Tibial artery (tissue), 4 donors: Measurements from ENCODE around the gene ANKUB1.
"Not testable (repeated sequence)": the region's sequence is repeated elsewhere in the genome, so short reads cannot be mapped to it uniquely, and the experiment has no call there.

Experiments used
- DNase-seq, 2 donors: peaks; one replicate each; pipeline ENCODE4 v3.0.0-alpha.2; 2019
- H3K27ac ChIP-seq, 2 donors: fragments of 200-600 bp; sonication (generic) in 1 of 2; 1 replicate in 1 of 2; 2 replicates in 1 of 2; pipeline ENCODE4 v1.5.1; 2018 to 2019; ENCODE audit warnings: mild to moderate bottlenecking in 1 of 2
- H3K27me3 ChIP-seq, 2 donors: fragments of 200-600 bp; sonication (generic) in 1 of 2; one replicate each; pipeline versions ENCODE4 v1.5.1 to v1.6.0; 2016 to 2019
- H3K36me3 ChIP-seq, 3 donors: fragments of 200-600 bp; sonication (generic) in 2 of 3; one replicate each; pipeline ENCODE4 v1.5.1; 2016 to 2019; ENCODE audit warnings: mild to moderate bottlenecking in 2 of 3
- H3K4me1 ChIP-seq, 4 donors: fragments of 200-600 bp; sonication (generic) in 2 of 4; 1 replicate in 3 of 4; 2 replicates in 1 of 4; pipeline ENCODE4 v1.5.1; 2016 to 2019
- H3K4me3 ChIP-seq, 2 donors: fragments of 200-600 bp; sonication (generic) in 1 of 2; 1 replicate in 1 of 2; 2 replicates in 1 of 2; pipeline ENCODE4 v1.5.1; 2018 to 2019; ENCODE audit warnings: mild to moderate bottlenecking in 2 of 2
- H3K9me3 ChIP-seq, 3 donors: fragments of 200-600 bp; sonication (generic) in 1 of 3; one replicate each; pipeline ENCODE4 v1.5.1; 2016 to 2019
- intact Hi-C: fragments of 100-400 bp; cut with DNase I; formaldehyde crosslinking; loops from one replicate; pipeline ENCODE4 v1.15.0; 2023; ENCODE audit warnings: low total_unique reads
- TF ChIP-seq, protein P1 (sequence below), 2 experiments: fragments of 200-600 bp in 1 of 2; fragments of 450-650 bp in 1 of 2; IDR thresholded peaks; one replicate each; pipeline ENCODE4 v1.5.1; 2017 to 2019; ENCODE audit warnings: antibody characterized with exemption in 2 of 2, mild to moderate bottlenecking in 1 of 2, moderate library complexity in 1 of 2

The ANKUB1 gene

DNA sequence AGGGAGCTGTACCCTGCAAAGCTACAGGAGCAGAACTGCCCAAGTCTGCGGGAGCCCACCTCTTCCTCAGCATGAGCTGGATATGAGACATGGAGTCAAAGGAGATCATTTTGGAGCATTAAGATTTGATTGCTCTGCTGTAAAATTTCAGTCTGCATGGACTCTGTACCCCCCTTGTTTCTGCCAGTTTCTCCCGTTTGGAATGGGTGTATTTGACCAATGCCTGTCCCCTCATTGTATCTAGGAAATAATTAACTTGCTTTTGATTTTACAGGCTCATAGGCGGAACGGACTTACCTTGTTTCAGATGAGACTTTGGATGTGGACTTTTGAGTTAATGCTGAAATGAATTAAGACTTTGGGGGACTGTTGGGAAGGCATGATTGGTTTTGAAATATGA lies 39.0 kb upstream of the ANKUB1 start:
- Histone ChIP-seq H3K4me3 (no peak overlapping the region), H3K4me1 (peaks cover 0 to 19% (median 2%) of the 10 kb centered on the region in 4 donors), H3K27ac (no peak overlapping the region), H3K9me3 (peaks cover 0 to 20% (median 0%) of the 10 kb centered on the region in 3 donors), H3K36me3 (no peaks in the 10 kb centered on the region), H3K27me3 (no peaks in the 10 kb centered on the region)
- no peak for DNase-seq
- intact Hi-C loops, result no loop called here
- TF ChIP-seq, protein P1, sequence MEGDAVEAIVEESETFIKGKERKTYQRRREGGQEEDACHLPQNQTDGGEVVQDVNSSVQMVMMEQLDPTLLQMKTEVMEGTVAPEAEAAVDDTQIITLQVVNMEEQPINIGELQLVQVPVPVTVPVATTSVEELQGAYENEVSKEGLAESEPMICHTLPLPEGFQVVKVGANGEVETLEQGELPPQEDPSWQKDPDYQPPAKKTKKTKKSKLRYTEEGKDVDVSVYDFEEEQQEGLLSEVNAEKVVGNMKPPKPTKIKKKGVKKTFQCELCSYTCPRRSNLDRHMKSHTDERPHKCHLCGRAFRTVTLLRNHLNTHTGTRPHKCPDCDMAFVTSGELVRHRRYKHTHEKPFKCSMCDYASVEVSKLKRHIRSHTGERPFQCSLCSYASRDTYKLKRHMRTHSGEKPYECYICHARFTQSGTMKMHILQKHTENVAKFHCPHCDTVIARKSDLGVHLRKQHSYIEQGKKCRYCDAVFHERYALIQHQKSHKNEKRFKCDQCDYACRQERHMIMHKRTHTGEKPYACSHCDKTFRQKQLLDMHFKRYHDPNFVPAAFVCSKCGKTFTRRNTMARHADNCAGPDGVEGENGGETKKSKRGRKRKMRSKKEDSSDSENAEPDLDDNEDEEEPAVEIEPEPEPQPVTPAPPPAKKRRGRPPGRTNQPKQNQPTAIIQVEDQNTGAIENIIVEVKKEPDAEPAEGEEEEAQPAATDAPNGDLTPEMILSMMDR (IDR thresholded peaks at IDR 0.05), result no peak

DNA sequence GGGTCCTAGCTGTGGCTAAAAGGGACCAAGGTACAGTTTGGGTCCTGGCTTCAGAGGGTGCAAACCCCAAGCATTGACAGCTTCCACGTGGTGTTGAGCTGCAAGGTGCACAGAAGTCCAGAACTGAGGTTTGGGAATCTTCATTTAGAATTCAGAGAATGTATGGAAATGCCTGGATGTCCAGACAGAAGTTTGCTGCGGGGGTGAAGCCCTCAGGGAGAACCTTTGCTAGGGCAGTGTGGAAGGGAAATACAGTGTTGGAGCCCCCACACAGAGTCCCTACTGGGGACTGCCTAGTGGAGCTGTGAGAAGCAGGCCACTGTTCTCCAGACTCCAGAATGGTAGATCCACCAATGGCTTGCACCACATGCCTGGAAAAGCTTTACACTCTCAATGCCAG lies 38.5 kb upstream of the ANKUB1 start:
- Histone ChIP-seq H3K4me1 (peaks cover 0 to 23% (median 4%) of the 10 kb centered on the region in 4 donors), H3K27me3 (no peaks in the 10 kb centered on the region), H3K4me3 (no peak overlapping the region), H3K9me3 (peaks cover 0 to 20% (median 0%) of the 10 kb centered on the region in 3 donors), H3K27ac (no peak overlapping the region), H3K36me3 (no peaks in the 10 kb centered on the region)
- TF ChIP-seq, protein P1 (IDR thresholded peaks at IDR 0.05), result no peak
- no peak for DNase-seq
- intact Hi-C loops, result no loop called here

DNA sequence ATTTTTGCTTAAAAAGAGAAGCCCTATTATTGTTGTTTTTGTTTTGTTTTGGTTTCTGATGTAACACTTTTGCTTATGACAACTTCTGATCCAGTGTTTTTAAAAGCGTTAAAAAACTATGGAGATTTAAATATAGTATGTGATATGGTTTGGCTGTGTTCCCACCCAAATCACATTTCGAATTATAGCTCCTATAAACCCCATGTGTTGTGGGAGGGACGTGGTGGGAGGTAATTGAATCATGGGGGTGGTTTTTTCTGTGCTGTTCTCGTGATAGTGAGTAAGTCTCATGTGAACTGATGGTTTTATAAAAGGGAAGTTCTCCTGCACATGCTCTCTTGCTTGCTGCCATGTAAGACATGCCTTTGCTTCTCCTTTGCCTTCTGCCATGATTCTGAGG lies 37.3 kb upstream of the ANKUB1 start:
- H3K36me3 ChIP-seq, DNase-seq, H3K27ac ChIP-seq, H3K27me3 ChIP-seq, H3K4me3 ChIP-seq, intact Hi-C loops: not testable (repeated sequence)
- Histone ChIP-seq H3K4me1 (peaks cover 0 to 24% (median 8%) of the 10 kb centered on the region in 4 donors), H3K9me3 (peaks cover 0 to 20% (median 0%) of the 10 kb centered on the region in 3 donors)

DNA sequence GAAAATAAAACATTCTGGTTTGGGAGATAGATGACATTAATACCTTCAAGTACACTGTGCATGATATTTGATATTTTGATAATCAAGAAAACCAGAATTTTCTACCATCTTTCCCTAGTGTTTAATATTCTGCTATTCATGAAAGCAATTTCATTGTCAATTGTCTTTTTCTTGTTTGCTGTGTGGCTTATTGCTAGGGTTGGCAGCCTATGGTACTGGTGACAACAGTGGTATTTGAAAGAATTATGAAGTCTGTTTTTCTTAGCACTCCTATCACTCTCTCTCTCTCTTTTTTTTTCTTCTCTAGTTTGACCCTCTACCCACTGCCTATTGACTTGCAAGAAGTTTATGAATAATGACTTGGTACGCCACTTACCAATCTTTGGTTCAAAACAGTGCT lies 36.0 kb upstream of the ANKUB1 start:
- TF ChIP-seq, protein P1 (IDR thresholded peaks at IDR 0.05), result no peak
- H3K27me3 ChIP-seq, result no peaks in the 10 kb centered on the region
- H3K4me1 ChIP-seq, result peaks cover 0 to 24% (median 8%) of the 10 kb centered on the region in 4 donors
- H3K36me3 ChIP-seq, result no peaks in the 10 kb centered on the region
- no peak overlapping the region for H3K27ac ChIP-seq
- H3K9me3 ChIP-seq, result peaks cover 0 to 13% (median 0%) of the 10 kb centered on the region in 3 donors
- no peak for DNase-seq
- H3K4me3 ChIP-seq, result no peak overlapping the region
- intact Hi-C loops, result no loop called here

DNA sequence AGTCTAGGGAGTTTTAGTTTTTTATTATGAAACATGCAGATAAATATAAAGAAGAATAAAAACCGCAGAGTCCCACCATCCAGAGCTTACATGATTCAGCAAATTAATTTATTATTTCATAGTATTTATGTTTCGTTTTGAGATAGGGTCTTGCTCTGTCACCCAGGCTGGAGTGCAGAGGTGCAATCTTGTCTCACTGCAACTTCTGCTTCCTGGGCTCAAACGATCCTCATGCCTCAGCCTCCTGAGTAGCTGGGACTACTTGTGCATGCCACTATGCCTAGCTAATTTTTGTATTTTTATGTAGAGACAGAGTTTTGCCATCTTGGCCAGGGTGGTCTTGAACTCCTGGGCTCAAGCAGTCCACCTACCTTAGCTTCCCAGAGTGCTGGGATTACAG lies 34.3 kb upstream of the ANKUB1 start:
- no peaks in the 10 kb centered on the region for H3K27me3 ChIP-seq
- intact Hi-C loops, result no loop called here
- H3K9me3 ChIP-seq, result peaks cover 0 to 6% (median 0%) of the 10 kb centered on the region in 3 donors
- no peak for DNase-seq
- peaks cover 0 to 24% (median 8%) of the 10 kb centered on the region in 4 donors for H3K4me1 ChIP-seq
- TF ChIP-seq, protein P1 (IDR thresholded peaks at IDR 0.05), result no peak
- no peaks in the 10 kb centered on the region for H3K36me3 ChIP-seq
- H3K4me3 ChIP-seq, result no peak overlapping the region
- H3K27ac ChIP-seq, result no peak overlapping the region

DNA sequence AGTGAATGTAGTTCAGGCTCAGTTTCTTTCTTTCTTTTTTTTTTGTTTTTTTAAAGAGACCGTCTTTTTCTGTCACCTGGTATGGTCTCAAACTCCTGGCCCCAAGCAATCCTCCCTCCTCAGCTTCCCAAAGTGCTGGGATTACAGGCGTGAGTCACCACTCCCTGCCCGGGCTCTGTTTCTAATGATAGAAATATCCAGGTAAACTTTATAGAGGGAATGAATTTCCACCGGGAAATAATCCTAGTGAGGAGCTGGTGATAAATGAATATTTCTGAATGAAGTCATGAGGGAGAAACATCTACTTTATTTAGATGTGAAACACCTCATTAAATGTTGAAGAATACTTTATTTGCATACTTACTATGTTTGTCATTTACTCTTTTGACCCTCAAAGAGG lies 27.8 kb upstream of the ANKUB1 start:
- Histone ChIP-seq H3K4me3 (no peak overlapping the region), H3K27me3 (no peaks in the 10 kb centered on the region), H3K4me1 (peaks cover 0 to 34% (median 9%) of the 10 kb centered on the region in 4 donors), H3K9me3 (no peaks in the 10 kb centered on the region), H3K27ac (no peak overlapping the region), H3K36me3 (no peaks in the 10 kb centered on the region)
- intact Hi-C loops, result no loop called here
- TF ChIP-seq, protein P1 (IDR thresholded peaks at IDR 0.05), result no peak
- DNase-seq, result no peak
